ENCODE measurements around the gene RPN2. TPM values are rescaled to one million over a fixed set of nuclear protein-coding genes. Genes with fewer than 3 reads are reported as not detected.

Gene RPN2
- total RNA-seq, 1 experiment from 2014 or later, result 222 TPM

- no peaks in the 10 kb centered on the region for H3K9me3 ChIP-seq (ENCODE audit: low read depth, low read length, poor library complexity, severe bottlenecking)
- BruUV-seq (replicated peaks), result no TSS peak
- ChIA-PET POLR2A (ENCODE audit: low non-redundant PET) (no interaction called here), CTCF (no interaction called here)
- DNase-seq (ENCODE audit: low spot score), result no peak
- peaks cover 10% of the 10 kb centered on the region for H3K27me3 ChIP-seq (replicated peaks; ENCODE audit: insufficient read depth, low read depth, low read length, poor library complexity)
- no peak for TF ChIP-seq EZH2 (IDR thresholded peaks at IDR 0.05; ENCODE audit: borderline replicate concordance, low read depth, low read length, poor library complexity, severe bottlenecking)
- TF ChIP-seq CTCF (conservative IDR thresholded peaks at IDR 0.05; ENCODE audit: low read depth, low read length), result no peak
- intact Hi-C loops (cut with micrococcal nuclease; ENCODE audit: unreplicated experiment), result no loop called here
- no peak overlapping the region for H3K27ac ChIP-seq (ENCODE audit: low read depth, low read length, poor library complexity, severe bottlenecking)
- H3K4me3 ChIP-seq (ENCODE audit: low read depth, low read length, poor library complexity, severe bottlenecking), result no peak overlapping the region
- no peaks in the 10 kb centered on the region for H3K4me1 ChIP-seq (ENCODE audit: insufficient read depth, low read length, poor library complexity, severe bottlenecking)
- H3K36me3 ChIP-seq (ENCODE audit: insufficient read depth, low read length, poor library complexity, severe bottlenecking), result no peaks in the 10 kb centered on the region
Observed at GRCh38 chr20:37166867-37167266, 12.3 kb upstream of the RPN2 start.

GRCh38 chr20:37172836-37173235 lies 6.3 kb upstream of the RPN2 start:
- intact Hi-C loops (cut with micrococcal nuclease; ENCODE audit: unreplicated experiment), result no loop called here
- Histone ChIP-seq H3K36me3 (ENCODE audit: insufficient read depth, low read length, poor library complexity, severe bottlenecking) (no peaks in the 10 kb centered on the region), H3K4me1 (ENCODE audit: insufficient read depth, low read length, poor library complexity, severe bottlenecking) (no peaks in the 10 kb centered on the region), H3K27ac (ENCODE audit: low read depth, low read length, poor library complexity, severe bottlenecking) (no peak overlapping the region), H3K27me3 (replicated peaks; ENCODE audit: insufficient read depth, low read depth, low read length, poor library complexity) (no peaks in the 10 kb centered on the region), H3K9me3 (ENCODE audit: low read depth, low read length, poor library complexity, severe bottlenecking) (no peaks in the 10 kb centered on the region), H3K4me3 (ENCODE audit: low read depth, low read length, poor library complexity, severe bottlenecking) (no peak overlapping the region)
- BruUV-seq (replicated peaks), result no TSS peak
- ChIA-PET CTCF (no interaction called here), POLR2A (ENCODE audit: low non-redundant PET) (no interaction called here)
- TF ChIP-seq CTCF (conservative IDR thresholded peaks at IDR 0.05; ENCODE audit: low read depth, low read length) (no peak), EZH2 (IDR thresholded peaks at IDR 0.05; ENCODE audit: borderline replicate concordance, low read depth, low read length, poor library complexity, severe bottlenecking) (no peak)
- DNase-seq (ENCODE audit: low spot score), result no peak

DNA sequence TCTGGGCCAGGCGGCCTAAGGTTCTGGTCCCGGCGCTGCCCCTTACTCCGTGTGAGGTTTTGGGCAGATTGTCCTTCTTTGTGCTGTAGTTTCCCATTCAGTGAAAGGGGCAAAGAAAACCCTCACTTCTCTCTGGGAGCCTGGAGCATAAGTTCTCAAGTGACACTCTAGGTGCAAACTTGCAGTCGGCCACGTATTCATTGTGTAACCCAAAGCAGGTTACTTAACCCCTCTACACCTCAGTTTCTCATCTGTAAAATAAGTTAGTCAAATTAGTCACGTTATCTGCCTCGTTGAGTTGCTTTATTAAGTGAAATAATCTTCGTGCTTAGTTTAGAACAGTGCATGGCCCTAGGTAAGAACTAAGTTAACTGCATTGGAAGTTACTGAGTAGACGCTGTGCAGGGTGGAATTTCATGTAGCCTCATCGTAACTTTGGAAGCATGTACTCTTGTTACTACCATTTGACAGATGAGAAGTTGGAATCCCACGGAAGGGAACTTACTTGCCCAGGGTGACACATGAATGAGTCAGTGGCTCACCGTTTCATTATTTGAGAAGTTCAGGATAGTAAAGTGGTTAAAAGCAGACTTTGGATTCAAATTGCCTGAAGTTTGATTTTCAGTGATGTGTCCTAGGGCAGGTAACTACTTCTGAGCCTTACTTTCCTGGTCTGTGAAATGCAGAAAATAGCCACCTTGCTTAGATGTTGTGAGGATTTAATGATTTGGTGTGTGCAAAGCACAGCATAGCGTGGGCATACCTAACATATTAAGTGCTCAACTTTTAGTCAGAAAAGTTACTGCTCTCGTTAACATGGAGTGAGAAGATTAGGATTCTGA lies 774 bp downstream of the RPN2 start:
- H3K27ac ChIP-seq (ENCODE audit: low read depth, low read length, poor library complexity, severe bottlenecking), result peak overlapping the region; percentile 99
- intact Hi-C loops (cut with micrococcal nuclease; ENCODE audit: unreplicated experiment), result no loop called here
- CTCF ChIA-PET, result no interaction called here
- H3K27me3 ChIP-seq (replicated peaks; ENCODE audit: insufficient read depth, low read depth, low read length, poor library complexity), result no peaks in the 10 kb centered on the region
- H3K36me3 ChIP-seq (ENCODE audit: insufficient read depth, low read length, poor library complexity, severe bottlenecking), result peaks cover 24% of the 10 kb centered on the region
- TF ChIP-seq CTCF (conservative IDR thresholded peaks at IDR 0.05; ENCODE audit: low read depth, low read length), result no peak
- no peak for TF ChIP-seq EZH2 (IDR thresholded peaks at IDR 0.05; ENCODE audit: borderline replicate concordance, low read depth, low read length, poor library complexity, severe bottlenecking)
- H3K4me3 ChIP-seq (ENCODE audit: low read depth, low read length, poor library complexity, severe bottlenecking), result peak overlapping the region; percentile 80
- POLR2A ChIA-PET (ENCODE audit: low non-redundant PET), result no interaction called here
- no peaks in the 10 kb centered on the region for H3K9me3 ChIP-seq (ENCODE audit: low read depth, low read length, poor library complexity, severe bottlenecking)
- BruUV-seq (replicated peaks), result TSS peak; percentile 56
- no peak for DNase-seq (ENCODE audit: low spot score)
- H3K4me1 ChIP-seq (ENCODE audit: insufficient read depth, low read length, poor library complexity, severe bottlenecking), result no peaks in the 10 kb centered on the region
